ELF-1 (cell line): ENCODE results near the gene TNNI3.

ENCODE experiments used
- DNase-seq: peaks from one replicate; pipeline ENCODE4 v3.0.0-alpha.2; 2016; ENCODE audit warnings: low read depth, low spot score

The TNNI3 gene

GRCh38 chr19:55147545-55148251 lies 9.8 kb downstream of the TNNI3 start:
- DNase-seq: peak; percentile 75

GRCh38 chr19:55146705-55147273 lies 10.7 kb downstream of the TNNI3 start:
- peak; percentile 95 for DNase-seq

GRCh38 chr19:55146078-55146704 lies 11.3 kb downstream of the TNNI3 start:
- DNase-seq: peak; percentile 84

GRCh38 chr19:55145232-55145631 lies 12.3 kb downstream of the TNNI3 start:
- no peak for DNase-seq

GRCh38 chr19:55141696-55142095 lies 15.8 kb downstream of the TNNI3 start:
- peak; percentile 67 for DNase-seq

- DNase-seq: no peak
Measured at GRCh38 chr19:55137915-55138314, 19.6 kb downstream of the TNNI3 start.

- DNase-seq: no peak
Measured at GRCh38 chr19:55136399-55137102, 21.0 kb downstream of the TNNI3 start.

- DNase-seq: no peak
Measured at GRCh38 chr19:55134736-55135135, 22.8 kb downstream of the TNNI3 start.

- DNase-seq: no peak
Measured at GRCh38 chr19:55133639-55134444, 23.7 kb downstream of the TNNI3 start.

GRCh38 chr19:55132453-55133129 lies 24.9 kb downstream of the TNNI3 start:
- no peak for DNase-seq

- no peak for DNase-seq
Measured at GRCh38 chr19:55131421-55131820, 26.1 kb downstream of the TNNI3 start.

GRCh38 chr19:55119053-55119452 lies 38.5 kb downstream of the TNNI3 start:
- no peak for DNase-seq

- DNase-seq: peak; percentile 83
Measured at GRCh38 chr19:55118401-55118991, 39.0 kb downstream of the TNNI3 start.

- DNase-seq: peak; percentile 98
Measured at GRCh38 chr19:55117663-55118391, 39.7 kb downstream of the TNNI3 start.

- no peak for DNase-seq
Measured at GRCh38 chr19:55116859-55117662, 40.5 kb downstream of the TNNI3 start, which contains the start of gene PPP1R12C. Gene PPP1R12C (minus strand): TSS chr19:55117637. CDS start chr19:55117543, 94 bp downstream.

GRCh38 chr19:55116232-55116858 lies 41.2 kb downstream of the TNNI3 start:
- peak; percentile 54 for DNase-seq

- DNase-seq: no peak
Measured at GRCh38 chr19:55115446-55116065, 42.0 kb downstream of the TNNI3 start.

GRCh38 chr19:55114566-55115145 lies 42.9 kb downstream of the TNNI3 start:
- no peak for DNase-seq
